Stimulated activated CD8-positive, alpha-beta memory T cell treated with anti-CD3 and anti-CD28 coated beads, Interleukin-15, amount 100 ng/mL, for 1 hour (primary cell): ENCODE data around the gene HIVEP3.

Source experiments
- DNase-seq: peaks from one replicate; pipeline ENCODE4 v3.0.0-alpha.2; 2020; ENCODE audit warnings: low read depth

HIVEP3 gene

DNA sequence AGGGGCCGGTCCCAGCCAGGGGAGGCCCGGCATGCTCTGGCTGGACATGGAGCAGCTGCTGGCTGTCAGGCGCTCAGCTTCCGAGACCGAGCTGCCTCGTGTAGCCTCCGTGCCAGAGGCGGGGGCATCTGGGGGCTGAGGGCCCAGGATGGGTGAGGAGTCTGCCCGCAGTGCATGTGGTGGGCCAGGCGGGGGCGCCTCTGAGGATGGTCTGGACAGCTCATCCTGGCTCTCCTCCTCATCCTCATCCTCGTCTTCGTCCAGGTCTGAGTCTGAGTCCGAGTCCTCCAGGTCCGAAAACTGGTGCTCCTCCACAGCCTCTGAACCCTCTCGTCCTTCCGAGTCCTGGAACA lies 405.4 kb downstream of the HIVEP3 start:
- DNase-seq = no peak

DNA sequence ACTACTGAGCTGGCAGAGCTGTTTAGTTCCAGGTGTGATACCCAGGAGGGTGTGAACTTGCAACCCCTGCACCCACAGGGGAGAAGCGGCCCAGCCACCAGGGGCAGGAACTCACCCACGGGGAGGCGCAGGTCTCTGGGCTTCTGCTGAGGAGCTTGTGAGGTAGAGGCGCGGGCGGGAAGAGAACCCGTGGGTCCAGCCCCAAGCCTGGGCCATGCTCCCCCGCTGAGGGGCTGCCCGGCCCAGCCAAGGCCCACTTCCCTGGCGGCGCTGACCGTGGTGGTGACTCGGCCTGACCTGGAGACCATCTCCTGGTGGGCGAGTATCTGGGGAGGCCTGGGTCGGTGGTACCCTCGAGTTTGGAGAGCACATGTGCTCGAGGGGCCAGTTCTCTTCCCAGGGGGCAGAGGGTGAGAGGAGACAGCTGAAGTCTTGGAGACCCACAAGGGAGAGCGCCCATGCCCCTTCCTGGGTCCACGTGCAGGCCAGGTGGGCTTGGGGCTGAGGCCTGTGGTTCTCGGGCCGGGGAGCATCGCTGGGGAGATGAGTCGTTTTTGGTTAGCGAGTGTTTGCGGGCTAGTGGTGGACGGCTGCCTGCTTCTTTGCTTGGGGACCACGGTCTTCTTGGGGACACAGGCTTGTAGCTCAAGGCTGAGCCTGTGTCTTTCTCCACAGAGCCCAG lies 405.9 kb downstream of the HIVEP3 start:
- no peak for DNase-seq

DNA sequence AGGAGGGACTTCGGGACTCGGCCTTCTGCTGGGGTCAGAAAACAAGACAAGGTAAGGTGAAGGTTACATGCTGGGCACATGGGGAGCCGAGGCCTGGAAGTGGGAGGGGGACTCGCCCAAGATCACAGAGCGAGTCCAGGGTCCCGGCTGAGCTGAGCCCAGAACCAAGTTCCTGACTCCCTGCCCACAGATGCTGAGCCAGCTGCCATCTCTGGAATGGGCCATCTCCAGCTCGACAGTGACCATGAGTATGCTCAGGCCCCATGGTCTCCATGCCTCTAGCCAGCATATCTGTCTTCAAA lies 407.5 kb downstream of the HIVEP3 start:
- DNase-seq = no peak

DNA sequence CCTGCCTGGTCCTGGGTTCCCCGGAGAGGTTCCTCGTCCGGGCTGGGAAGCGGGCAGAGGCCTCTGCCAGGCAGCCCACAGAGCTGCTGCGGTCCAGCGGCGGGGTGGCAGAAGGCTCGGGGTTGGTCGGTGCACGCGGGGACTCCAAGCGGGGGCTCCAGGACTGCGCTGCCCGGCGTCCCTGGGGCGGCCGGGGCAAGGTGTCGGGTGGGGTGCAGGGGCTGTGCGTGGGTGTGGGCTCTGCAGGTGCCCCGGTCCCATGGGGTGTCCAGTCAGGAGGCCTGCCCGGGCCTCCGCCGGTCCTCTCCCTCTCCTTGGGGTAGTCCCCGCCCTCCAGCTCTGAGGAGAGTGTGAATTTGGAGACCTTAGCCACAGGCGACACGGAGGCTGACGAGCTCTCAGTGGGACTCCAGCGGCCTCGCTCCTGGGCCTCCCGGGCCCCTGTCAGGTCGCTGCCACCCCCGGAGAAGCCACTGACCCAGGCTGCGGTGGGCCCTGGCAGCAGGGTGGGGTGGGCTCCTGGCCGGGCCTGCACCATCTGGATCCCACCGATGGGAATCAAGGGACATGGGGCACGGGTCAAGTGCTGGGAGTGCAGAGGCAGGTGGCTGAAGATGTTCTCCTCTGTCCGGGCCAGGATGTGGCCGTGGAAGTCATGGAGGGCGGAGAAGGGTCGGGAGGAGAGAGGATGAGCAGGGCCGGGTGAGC lies 408.0 kb downstream of the HIVEP3 start:
- no peak for DNase-seq

DNA sequence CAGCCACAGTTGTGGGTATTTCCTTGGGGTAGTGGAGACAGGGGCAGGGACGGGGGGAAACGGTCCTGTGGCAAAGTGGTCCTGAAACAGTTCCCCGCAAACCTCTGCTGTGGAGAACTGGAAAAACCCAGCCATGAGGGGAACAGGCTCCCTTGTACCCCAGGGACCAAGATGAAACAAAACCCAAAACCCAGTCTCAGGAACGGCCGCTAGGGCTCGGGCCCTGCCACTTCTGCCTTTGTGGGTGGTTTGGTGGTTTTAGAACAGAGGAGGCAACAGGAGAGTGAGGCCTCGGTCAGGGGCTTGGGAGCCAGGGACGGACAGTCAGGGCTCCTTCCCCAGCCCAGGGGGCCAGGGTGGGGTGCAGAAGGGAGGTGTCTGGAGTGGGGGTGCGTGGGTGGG lies 409.5 kb downstream of the HIVEP3 start:
- no peak for DNase-seq

DNA sequence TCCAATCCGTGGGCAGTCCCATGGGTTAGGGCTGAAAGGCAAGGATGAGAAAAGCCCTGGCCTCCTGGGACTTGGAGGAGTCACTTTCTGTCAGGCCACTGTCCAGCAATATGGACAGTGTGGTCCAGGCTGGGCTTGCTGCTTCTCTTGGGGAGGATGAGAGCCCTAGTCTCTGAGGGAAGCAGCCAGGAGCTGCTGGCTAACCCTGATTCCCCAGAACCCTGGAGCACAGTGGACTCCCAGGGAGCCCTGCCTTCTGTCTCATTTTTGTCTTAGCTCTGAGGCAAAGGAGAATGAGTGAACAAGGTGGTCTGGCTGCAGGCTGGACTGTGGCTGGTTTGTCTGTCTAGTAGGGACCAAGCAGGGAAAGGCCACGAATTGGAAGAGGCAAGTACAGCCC lies 410.4 kb downstream of the HIVEP3 start:
- DNase-seq = no peak

DNA sequence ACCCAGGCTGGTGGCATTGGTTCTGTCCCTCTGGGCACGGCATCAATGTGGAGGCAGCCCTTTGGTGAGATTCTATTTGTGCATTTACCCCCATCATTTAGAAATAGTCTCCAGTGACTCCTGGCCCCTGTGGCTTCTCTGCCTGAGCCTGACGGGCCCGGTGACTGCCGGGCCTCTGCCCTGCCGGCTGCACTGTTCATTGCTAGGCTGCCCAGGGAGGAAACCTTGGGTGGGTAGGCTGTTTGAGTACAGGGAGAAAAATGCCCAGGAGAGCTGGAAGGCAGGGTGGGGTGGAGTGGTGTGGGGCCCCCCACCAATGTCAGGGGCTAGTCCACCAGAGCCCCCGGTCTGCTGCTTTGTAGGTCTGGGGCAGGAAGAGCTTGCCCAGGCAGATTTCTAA lies 410.9 kb downstream of the HIVEP3 start:
- DNase-seq = no peak

DNA sequence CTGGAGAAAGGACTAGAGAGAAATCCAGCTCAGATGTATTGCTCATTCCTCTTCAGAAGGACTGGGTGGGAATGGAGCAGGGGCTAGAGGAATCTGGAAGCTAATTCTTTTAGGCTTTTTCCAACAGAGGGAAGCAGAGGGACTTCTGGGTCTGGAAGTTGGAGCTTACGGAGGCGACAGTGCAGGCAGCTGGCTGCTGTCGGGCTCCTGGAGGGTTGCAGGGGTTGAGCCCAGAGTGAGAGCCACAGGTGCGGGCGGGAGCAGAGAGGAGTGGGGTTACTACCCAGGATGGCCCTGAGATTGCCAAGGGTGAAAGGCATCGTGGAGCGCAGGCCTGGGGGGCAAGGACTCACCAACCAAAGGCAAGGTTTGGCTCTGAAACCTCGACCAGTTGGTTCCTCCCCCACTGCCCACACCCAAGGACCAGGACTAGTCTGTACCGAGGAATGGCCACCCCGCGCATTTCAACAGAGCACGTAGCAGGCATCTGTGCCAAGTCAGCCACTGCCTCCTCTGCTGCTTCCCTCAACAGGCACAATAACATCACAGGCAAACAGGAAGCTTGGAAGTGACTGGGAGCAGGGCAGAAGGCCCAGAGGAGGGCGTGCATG lies 411.5 kb downstream of the HIVEP3 start:
- DNase-seq = no peak

DNA sequence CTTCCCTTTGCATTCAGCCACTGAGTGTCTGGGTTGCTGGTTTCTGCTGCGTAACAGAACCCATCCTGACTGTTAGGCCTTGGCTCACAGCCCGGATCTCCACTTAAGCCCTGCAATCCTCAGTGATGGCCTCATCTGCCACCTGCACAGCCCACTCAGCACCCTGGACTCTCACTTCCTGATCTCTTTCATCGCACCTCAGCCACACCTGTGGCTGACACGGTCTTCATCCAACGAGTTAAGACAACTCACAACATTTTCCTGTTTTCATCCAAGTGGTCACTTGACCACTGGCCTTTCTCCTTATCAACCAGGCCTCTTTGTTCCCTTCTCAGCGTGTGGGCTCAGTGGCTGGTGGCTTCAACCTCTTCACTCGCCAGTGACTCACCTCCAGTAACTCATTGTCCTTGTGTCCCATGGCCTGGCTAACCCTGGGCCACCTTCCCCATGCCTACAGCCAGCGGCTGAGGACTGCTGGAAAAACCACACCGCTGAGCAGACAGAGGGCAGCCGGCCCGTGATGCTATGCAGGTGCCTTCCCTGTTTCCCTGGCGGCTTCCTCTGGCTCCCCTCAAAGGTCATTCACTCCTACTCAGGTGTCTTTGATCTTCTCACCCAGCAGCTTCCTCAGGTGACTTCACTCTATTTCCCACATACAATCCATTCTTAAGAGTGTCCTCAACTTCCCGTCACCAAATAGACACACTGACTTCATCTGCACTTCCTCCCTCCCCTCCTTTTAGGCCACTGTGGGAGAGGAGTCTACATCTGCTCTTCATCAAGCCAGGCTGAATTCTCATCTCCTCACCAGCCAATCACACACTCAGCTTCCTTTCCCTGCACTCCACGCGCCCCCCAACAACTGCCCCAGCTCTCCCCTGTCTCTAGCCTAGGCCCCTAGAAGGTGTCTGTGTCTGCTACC lies 414.3 kb downstream of the HIVEP3 start:
- DNase-seq = no peak

DNA sequence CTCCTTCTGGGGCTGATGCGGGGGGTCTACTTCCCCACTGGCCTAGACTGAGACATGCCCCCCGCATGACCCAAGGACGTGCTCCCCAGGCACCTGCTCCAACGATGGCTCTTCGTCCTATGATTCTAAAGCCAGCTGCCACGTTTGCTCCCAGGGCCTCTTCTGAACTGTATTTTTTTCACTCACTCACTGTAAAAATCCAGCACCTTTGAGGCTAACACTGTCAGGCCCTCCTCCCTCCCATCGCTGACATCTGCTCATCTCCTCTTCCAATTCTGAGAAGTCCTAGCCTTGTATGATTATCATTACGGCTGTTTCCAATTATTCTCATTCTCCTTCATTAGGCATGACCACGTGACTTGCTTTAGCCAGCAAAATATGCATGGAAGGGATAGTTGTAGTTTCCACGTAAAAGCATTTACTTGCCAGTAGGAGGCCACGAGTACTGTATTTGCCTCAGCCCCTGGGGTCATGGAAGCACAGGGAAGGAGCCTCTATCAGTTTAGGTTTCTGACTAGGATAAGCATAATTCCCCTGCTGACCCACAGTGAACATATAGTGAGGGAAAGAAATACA lies 415.1 kb downstream of the HIVEP3 start:
- no peak for DNase-seq

DNA sequence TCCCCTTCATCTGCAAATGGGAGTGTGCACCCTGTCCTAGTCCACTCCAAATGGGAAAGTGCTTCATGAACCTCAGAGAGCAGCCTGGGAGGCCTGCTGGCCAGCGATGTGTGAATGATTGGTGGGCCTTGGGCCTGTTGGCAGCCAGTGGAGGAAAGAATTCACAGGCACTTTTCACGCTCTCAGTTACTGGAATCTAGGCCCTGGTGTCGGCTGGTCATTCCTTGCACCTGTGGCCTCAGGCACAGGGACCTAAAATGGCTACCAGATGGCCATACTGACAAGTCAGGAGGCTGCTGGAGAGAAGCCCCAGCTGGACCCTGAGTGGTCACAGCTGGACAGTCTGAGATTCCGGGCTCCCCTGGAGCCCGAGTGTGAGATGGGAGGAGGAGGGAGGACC lies 415.8 kb downstream of the HIVEP3 start:
- DNase-seq = no peak

DNA sequence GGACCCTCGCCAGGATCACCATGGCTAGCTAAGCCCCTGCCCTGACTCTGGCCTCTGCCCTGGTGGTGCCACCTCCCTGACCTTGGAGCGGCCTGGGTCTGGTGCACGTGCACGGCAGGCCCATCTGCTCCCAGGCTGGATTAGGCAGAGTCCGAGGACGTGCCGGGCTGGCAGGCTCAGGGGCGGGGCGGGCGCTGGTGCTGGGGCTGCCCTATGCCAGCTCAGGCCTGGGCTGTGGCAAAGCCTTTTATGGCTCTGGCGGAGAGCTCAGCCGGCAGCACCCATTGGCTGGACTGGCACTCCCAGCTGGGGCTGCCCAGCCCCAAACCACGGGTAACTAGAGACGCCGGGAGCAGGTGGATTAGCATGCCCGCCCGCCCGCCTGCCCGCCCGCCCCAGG lies 417.1 kb downstream of the HIVEP3 start:
- no peak for DNase-seq

DNA sequence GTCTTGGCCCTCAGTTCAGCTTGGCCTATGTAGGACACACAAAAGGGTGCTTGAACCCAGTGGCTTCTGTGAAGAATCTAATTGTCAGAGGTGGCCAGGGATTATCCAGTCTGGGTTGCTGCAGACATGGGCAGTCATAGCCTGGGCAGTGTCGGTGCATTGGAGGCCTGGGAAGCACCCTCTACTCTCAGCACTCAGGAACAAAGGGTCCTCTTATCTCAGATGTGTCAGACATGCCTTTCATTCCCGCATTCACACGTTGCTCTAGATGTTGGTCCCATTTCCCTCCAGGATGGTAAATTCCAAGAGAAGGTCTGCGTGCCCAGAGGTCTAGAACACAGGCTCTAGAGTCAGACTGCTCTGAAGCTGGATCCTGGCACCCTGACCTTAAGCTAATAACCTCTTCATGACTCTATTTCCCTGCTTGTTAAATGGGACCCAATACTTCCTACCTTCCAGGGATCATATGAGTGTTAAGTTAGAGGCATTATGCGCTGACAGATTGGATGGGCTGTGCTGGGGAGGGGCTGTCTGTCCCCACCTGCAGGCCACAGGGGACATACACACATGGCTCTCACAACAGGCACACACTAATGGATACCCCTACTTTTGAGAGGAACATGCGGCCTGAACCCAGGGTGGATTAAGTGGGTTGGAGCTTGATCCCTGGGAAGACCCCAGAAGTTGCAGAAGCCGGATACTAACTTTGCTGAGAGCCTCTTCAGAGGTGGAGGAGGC lies 417.8 kb downstream of the HIVEP3 start:
- DNase-seq = no peak

DNA sequence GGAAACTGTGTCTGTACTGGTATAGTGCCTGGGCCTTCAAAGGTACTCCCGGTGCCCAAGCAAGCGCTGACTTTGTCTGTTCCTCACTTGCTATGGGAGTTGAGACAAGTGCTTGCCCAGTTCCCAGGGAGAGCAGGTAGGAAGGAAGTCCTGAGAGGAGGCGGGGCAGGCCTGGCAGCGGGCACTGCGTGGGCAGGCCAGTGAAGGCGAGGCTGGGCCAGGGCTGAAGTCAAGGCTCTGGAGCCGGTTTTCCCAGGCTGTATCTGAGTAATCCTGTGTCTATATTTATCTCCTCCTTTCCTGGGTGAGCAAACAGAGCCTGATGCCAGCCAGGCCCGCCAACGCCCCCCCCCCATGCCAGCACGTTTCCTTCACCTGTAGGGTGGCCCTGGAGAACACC lies 418.3 kb downstream of the HIVEP3 start:
- DNase-seq = no peak

DNA sequence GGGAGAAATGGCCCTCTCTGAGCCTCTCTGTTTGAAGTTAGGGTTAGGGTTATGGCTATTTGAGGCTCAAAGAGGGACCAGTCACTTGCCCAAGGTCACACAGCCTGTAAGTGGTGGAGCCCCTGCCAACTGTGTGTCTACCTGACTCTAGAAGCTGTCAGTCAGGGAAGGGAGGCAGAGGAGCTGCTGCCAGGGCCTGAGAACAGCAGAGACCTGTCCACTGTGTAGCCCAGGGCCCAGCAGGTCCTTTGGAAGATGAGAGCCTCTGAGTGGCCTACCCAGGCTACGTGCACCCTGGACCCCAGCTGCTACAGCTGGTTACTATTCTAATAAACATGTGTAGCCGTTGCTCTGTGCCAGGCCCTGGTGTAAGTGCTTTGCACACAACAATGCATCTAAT lies 419.1 kb downstream of the HIVEP3 start:
- no peak for DNase-seq

DNA sequence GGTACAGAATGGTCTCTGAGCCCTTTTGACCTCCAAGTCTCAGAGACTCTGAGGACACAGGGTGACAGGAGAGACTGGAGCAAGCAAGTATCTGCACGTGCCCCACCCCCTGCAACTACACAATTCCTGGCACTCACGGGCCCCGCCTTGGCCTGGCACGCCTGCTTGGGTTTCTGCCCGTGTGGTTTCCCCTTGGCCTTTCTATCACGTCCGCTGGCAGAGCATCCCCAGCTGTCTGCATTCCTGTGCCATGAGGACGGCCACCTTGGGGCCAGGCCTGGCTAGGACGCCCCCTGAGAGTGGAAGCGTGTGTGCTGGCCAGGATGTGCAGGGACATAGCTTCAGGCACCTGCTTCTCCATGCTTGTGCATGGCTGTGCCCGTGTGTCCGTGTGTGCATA lies 419.9 kb downstream of the HIVEP3 start:
- no peak for DNase-seq

DNA sequence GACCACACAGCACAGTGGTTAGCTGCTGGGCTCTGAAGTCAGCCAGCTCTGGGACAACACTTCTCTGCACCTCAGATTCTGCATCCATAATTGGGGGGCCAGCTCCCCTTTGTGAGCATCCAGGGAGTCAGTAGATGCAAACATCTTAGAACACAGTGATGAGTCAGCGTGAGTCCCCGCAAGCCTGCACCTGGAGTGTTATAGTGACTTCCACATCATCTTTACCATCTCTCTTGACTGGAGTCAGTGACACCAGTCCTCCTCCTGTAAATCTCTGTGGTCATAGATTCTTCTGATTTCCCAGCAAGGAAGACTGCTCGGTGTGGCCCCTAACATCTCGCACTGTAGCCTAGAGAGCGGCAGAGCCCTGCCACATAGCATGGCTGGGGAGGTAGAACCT lies 420.3 kb downstream of the HIVEP3 start:
- no peak for DNase-seq

DNA sequence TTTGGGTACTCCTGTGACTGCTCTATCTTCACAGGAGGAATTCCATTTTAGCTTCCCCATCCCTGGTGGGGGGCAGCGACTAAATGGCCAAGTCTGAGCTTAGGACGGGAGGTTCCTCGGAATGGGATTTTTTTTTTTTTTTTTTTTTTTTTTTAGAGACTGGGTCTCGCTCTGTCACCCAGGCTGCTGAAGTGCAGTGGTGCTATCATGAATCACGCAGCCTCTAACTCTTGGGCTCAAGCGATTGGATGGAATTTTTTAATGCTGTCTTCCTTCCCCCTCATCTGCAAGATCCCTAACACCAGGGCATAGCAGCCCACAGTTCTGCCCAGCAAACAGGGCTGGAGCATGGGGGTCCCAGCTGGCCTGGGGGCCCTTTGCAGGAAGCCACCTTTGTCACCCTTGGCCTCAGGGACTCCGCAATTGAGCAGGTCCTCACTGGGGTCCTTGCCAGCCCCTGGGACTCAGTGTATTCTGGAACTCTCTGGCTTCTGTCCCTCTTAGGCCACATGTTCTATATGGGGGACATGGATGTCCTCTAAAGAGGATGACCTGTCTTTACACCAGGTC lies 421.2 kb downstream of the HIVEP3 start:
- DNase-seq = no peak

DNA sequence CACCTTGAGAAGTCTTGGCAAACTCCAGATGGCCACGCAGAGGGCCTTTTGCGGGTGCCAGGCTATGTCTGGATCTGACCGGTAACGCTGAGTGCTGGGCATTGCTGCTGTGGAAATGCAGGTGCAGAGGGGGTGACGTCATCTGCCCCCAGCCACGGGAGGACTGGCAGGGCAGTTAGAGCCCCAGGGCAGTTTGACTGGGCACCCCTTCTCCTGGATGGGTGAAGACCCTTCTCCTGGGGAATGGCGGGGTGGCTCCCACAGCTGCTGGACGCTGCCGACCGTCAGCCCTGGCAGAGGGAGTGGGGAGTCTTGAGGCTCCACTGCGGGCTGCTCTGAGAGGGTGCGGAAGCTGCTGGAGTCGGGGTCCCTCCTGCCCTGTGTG lies 421.7 kb downstream of the HIVEP3 start:
- DNase-seq = no peak

DNA sequence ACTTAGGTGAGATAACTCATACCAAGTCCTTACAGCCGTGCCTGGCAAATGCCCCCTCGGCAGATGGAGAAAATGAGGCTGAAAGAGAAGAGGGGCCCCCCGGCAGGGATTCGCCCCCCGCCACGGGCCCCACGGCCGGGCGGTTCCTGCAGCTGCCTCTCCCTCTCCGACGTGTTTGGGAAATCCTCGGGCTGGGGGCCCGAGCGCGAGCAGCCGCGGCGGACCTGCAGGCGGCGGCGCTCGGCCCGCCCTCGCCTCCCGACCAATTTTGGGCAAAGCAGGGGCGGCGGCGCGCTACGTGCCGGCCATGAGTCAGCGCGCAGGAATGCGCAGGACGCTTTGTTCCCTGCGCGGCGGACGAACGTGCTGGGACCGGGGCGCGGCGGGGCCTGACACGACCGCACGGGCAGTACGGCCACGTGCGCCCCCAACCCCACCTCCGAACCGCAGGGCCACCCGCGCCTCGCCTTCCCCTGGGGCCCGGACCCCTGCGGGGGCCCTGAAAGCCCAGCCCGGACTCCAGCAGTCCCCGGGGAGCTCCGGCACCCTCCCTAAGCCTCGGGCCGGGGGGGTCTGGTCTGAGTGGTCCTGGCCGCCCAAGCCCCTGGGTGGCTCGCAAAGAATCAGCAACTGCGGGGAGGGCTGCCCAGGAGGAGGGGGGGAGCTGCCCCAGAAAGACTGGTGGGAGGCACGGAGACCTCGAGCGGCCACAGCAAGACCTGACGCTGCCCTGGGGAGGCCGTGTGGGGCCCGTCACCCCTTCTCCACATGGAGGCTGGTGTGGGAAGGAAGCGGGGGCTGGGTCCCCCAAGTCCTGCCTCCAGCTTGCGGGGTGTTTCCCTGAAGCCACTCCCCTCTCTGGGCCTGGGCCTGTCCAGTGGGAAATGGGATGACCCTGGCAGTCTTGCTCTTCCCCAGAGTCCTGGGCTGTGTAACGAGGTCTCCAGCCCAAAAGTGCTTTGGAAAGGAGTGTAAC lies 422.4 kb downstream of the HIVEP3 start:
- DNase-seq = no peak
